ENCODE data around the gene PLEKHM1. TPM values are rescaled to one million over a fixed set of nuclear protein-coding genes. Genes with fewer than 3 reads are reported as not detected.

PLEKHM1 gene
- total and polyA plus RNA-seq, 2 of the 13 experiments (the other 11 are each of a cell fraction or from before 2014, with no cell fraction given) = 7.6 to 13.5 TPM

DNA sequence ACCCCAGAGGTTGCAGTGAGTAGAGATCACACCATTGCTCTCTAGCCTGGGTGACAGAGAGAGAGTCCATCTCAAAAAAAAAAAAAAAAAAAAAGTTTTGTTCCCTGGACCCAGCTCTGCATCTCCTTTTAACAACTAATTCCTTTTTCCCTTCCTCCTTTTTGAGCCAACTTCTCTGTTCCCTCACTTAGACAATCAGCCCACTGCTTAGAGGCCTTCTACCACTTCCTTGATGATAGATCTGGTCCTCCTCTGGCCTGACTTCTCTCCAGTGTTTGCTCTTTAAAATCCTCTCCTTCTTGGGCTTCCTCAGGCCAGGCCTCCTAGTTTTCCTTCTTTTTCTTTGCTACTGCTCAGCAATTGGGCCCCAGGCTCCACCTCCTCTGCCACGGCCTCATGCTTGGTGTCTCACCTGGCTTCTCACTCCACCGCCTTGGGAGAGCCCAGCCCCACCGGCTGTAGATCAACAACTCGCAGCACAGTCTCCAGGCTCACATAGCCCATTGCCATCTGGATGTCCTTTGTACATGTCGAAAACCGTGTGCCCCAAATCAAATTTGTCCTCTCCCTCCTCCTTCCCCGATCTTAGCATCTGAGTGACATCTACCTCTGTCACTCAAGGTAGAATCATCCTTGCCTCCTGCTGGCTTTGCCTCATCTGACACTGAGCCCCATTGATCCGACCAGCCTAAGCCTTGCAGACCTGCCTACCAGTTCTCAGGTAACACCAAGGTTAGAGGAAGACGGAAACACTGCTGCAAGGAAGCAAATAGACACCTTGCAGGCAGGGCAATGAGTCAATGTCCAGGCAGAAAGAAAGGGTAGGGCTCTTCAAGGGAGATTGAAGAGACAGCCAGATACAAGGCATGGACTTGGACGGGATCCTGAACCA is 75.3 kb downstream of the PLEKHM1 start (continued):
- TF ChIP-seq, protein P1, sequence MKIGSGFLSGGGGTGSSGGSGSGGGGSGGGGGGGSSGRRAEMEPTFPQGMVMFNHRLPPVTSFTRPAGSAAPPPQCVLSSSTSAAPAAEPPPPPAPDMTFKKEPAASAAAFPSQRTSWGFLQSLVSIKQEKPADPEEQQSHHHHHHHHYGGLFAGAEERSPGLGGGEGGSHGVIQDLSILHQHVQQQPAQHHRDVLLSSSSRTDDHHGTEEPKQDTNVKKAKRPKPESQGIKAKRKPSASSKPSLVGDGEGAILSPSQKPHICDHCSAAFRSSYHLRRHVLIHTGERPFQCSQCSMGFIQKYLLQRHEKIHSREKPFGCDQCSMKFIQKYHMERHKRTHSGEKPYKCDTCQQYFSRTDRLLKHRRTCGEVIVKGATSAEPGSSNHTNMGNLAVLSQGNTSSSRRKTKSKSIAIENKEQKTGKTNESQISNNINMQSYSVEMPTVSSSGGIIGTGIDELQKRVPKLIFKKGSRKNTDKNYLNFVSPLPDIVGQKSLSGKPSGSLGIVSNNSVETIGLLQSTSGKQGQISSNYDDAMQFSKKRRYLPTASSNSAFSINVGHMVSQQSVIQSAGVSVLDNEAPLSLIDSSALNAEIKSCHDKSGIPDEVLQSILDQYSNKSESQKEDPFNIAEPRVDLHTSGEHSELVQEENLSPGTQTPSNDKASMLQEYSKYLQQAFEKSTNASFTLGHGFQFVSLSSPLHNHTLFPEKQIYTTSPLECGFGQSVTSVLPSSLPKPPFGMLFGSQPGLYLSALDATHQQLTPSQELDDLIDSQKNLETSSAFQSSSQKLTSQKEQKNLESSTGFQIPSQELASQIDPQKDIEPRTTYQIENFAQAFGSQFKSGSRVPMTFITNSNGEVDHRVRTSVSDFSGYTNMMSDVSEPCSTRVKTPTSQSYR (CRISPR knock-in tag; IDR thresholded peaks at IDR 0.05; ENCODE audit: borderline replicate concordance) = no peak
- TF ChIP-seq FOXC1 (CRISPR knock-in tag; IDR thresholded peaks at IDR 0.05; ENCODE audit: borderline replicate concordance) (no peak), HMG20A (CRISPR knock-in tag; IDR thresholded peaks at IDR 0.05; ENCODE audit: borderline replicate concordance) (no peak), TMF1 (CRISPR knock-in tag; IDR thresholded peaks at IDR 0.05; ENCODE audit: low read depth) (no peak)

DNA sequence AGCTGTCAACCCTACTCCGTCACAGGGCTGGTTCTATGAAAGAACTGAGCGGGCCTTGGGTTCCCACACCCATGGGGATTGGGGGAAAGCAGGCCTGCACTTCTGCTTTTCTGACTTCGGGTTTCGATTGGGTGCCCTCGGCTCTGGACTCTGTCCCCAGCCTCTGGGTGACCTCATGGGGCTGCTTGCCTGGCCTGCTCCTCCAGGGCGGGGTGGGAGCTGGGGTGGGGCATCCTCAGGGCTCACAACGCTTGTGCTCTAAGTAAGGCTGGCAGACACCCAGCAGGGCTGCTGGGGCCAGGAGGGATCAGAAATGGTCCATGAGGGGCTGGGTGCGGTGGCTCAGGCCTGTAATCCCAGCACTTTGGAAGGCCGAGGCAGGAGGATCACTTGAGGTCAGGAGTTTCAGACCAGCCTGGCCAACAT is 77.0 kb downstream of the PLEKHM1 start:
- FAIRE-seq = no peak
- no peaks in the 10 kb centered on the region for H4K20me1 ChIP-seq (ENCODE audit: insufficient read depth, low read length)
- no peaks in the 10 kb centered on the region for H3K9me3 ChIP-seq (ENCODE audit: low read length)
- 0 out of 2 replicates have a peak overlapping the region, but pooled peaks have one; percentile 41 for H3K4me2 ChIP-seq (ENCODE audit: low read depth, low read length)
- H3K27ac ChIP-seq (ENCODE audit: extremely low read length, insufficient read depth, low read length) = peak overlapping the region; percentile 45
- H3K4me3 ChIP-seq (replicated peaks in 1 of 3; ENCODE audit: insufficient read depth in 1 of 3, low read depth in 2 of 3, low read length in 3 of 3) = no peak overlapping the region
- CTCF ChIA-PET (ENCODE audit: low intra/inter-chr PET ratio, low total read pairs) = no interaction called here
- H2AFZ ChIP-seq (ENCODE audit: low read length) = no peak overlapping the region
- intact Hi-C loops (cut with micrococcal nuclease; ENCODE audit: unreplicated experiment) = no loop called here
- H3K79me2 ChIP-seq (ENCODE audit: insufficient read depth, low read length) = no peaks in the 10 kb centered on the region
- H3K9ac ChIP-seq (ENCODE audit: insufficient read depth, low read depth, low read length) = peak overlapping the region; percentile 37; the same call in 1 of the 2 replicates
- H3K27me3 ChIP-seq (ENCODE audit: control insufficient read depth in 1 of 2, insufficient read depth in 2 of 2, low read length in 2 of 2) = no peaks in the 10 kb centered on the region
- in situ Hi-C loops (cut with HindIII; ENCODE audit: extremely low pct_ligation_motif_present, low pct_unique_long_range_greater_than_20kb) = no loop called here
- peaks cover 42% of the 10 kb centered on the region for H3K4me1 ChIP-seq (ENCODE audit: insufficient read depth, low read length)
- peak; percentile 57 for DNase-seq (ENCODE audit: low spot score)
- 67% methylated on average over 4 of the region's 9 CpGs for WGBS (ENCODE audit: low lambda C conversion rate)
- BruUV-seq (replicated peaks) = no TSS peak
- H3K36me3 ChIP-seq (replicated peaks in 1 of 2; ENCODE audit: control insufficient read depth in 1 of 2, insufficient read depth in 2 of 2, low read length in 2 of 2) = peaks cover 0 to 3% of the 10 kb centered on the region in 2 experiments; a peak in 4 of 5 replicates
- POLR2A ChIA-PET = interaction anchor here (3.6 kb wide), 1 partner anchor 11 kb away, joined by 24 read pairs; no protein-coding TSS in a partner anchor
- peak; percentile 86 for ATAC-seq
- TF ChIP-seq, protein P2, sequence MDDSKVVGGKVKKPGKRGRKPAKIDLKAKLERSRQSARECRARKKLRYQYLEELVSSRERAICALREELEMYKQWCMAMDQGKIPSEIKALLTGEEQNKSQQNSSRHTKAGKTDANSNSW (CRISPR knock-in tag; IDR thresholded peaks at IDR 0.05; ENCODE audit: borderline replicate concordance) = no peak
- TF ChIP-seq HNF4A (CRISPR knock-in tag; IDR thresholded peaks at IDR 0.05) (peak; percentile 79), HMGA1 (CRISPR knock-in tag; conservative IDR thresholded peaks at IDR 0.05) (no peak)
- TF ChIP-seq, protein P3, sequence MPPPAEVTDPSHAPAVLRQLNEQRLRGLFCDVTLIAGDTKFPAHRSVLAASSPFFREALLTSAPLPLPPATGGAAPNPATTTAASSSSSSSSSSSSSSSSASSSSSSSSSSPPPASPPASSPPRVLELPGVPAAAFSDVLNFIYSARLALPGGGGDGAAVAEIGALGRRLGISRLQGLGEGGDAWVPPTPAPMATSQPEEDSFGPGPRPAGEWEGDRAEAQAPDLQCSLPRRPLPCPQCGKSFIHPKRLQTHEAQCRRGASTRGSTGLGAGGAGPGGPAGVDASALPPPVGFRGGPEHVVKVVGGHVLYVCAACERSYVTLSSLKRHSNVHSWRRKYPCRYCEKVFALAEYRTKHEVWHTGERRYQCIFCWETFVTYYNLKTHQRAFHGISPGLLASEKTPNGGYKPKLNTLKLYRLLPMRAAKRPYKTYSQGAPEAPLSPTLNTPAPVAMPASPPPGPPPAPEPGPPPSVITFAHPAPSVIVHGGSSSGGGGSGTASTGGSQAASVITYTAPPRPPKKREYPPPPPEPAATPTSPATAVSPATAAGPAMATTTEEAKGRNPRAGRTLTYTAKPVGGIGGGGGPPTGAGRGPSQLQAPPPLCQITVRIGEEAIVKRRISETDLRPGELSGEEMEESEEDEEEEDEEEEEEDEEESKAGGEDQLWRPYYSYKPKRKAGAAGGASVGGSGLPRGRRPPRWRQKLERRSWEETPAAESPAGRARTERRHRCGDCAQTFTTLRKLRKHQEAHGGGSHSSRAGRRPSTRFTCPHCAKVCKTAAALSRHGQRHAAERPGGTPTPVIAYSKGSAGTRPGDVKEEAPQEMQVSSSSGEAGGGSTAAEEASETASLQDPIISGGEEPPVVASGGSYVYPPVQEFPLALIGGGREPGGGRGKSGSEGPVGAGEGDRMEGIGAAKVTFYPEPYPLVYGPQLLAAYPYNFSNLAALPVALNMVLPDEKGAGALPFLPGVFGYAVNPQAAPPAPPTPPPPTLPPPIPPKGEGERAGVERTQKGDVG (CRISPR knock-in tag; IDR thresholded peaks at IDR 0.05; ENCODE audit: borderline replicate concordance) = peak; percentile 36; the same call in 1 of the 2 replicates
- TF ChIP-seq, protein P4, sequence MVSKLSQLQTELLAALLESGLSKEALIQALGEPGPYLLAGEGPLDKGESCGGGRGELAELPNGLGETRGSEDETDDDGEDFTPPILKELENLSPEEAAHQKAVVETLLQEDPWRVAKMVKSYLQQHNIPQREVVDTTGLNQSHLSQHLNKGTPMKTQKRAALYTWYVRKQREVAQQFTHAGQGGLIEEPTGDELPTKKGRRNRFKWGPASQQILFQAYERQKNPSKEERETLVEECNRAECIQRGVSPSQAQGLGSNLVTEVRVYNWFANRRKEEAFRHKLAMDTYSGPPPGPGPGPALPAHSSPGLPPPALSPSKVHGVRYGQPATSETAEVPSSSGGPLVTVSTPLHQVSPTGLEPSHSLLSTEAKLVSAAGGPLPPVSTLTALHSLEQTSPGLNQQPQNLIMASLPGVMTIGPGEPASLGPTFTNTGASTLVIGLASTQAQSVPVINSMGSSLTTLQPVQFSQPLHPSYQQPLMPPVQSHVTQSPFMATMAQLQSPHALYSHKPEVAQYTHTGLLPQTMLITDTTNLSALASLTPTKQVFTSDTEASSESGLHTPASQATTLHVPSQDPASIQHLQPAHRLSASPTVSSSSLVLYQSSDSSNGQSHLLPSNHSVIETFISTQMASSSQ (IDR thresholded peaks at IDR 0.05; ENCODE audit: low read depth) = no peak
- TF ChIP-seq, protein P4 (CRISPR knock-in tag; IDR thresholded peaks at IDR 0.05; ENCODE audit: borderline replicate concordance) = no peak
